Measurements from ENCODE around the gene TOP3B.
"Not testable (repeated sequence)": the region's sequence is repeated elsewhere in the genome, so short reads cannot be mapped to it uniquely, and the experiment has no call there.

Gene TOP3B

GRCh38 chr22:21910367-21910766 lies 72.2 kb downstream of the TOP3B start:
- DNase-seq (ENCODE audit: insufficient read length, low spot score); FAIRE-seq: not testable (repeated sequence)

- DNase-seq (ENCODE audit: insufficient read length, low spot score) (no peak), FAIRE-seq (no peak)
These were observed 72.7 kb downstream of the TOP3B start for GRCh38 chr22:21909871-21910270.

- FAIRE-seq (no peak), DNase-seq (ENCODE audit: insufficient read length, low spot score) (no peak)
These were observed 74.7 kb downstream of the TOP3B start for GRCh38 chr22:21907638-21908522.

All from HTR-8/SVneo (cell line).